Skeletal muscle cell (primary cell): ENCODE data around the gene VEGFB.

ENCODE experiments used
- DNase-seq: peaks from one replicate; pipeline ENCODE4 v3.0.0-alpha.2; 2010; ENCODE audit warnings: low read depth
- H3K4me3 ChIP-seq: 2 replicates; pipeline ENCODE4 v1.5.1; 2011; ENCODE audit warnings: low read depth, mild to moderate bottlenecking, control low read depth, low read length, moderate library complexity

The VEGFB gene

GRCh38 chr11:64233913-64234586, at the start of gene VEGFB:
VEGFB (plus strand) TSS chr11:64234584; CDS start chr11:64234834, 250 bp downstream.
- no peak for DNase-seq
- H3K4me3 ChIP-seq: peak within 1 kb of the TSS; percentile 71

- peak overlapping the region; percentile 63 for H3K4me3 ChIP-seq
- peak; percentile 53 for DNase-seq
These were observed 49.1 kb upstream of the VEGFB start for GRCh38 chr11:64185175-64185692.

- peak within 1 kb of the TSS; percentile 63 for H3K4me3 ChIP-seq
- DNase-seq: peak; percentile 100
These were observed 48.5 kb upstream of the VEGFB start, which contains the start of gene STIP1 for GRCh38 chr11:64185693-64186491. STIP1 (plus strand) TSS chr11:64186171; CDS start chr11:64186262, 91 bp downstream.

DNA sequence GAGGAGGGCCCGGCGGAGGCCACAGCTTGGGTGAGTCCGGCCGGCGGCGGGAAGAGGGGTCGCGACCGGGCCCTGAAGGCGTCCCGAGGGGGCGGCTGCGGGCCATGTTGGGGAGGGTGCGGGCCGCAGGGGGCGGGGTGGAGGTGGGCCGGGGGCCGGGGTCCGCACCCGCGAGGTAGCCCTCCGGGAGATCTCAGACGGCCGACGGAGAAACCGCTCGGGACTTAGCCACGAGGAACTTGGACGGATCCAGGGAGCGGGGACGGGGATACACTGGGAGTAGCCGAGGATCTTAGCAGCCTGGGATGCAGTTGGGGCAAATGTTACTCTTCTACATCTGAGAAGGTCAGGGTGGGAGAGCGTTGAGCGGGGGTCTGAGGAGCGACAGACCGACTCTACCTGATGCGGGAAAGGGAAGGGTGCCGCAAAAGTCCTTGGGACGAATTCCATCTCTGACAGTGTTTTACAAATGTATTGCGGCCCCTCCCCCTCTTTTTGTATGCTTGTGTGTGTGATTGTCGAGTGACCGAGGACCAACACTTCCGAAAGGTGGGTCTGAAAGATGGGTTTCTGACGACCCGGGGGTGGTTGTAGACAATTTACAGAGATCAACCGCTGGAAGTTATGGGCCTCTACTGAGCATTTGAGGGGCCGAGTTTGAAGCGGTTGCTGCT, 47.8 kb upstream of the VEGFB start:
- DNase-seq: no peak
- H3K4me3 ChIP-seq: no peak overlapping the region

DNA sequence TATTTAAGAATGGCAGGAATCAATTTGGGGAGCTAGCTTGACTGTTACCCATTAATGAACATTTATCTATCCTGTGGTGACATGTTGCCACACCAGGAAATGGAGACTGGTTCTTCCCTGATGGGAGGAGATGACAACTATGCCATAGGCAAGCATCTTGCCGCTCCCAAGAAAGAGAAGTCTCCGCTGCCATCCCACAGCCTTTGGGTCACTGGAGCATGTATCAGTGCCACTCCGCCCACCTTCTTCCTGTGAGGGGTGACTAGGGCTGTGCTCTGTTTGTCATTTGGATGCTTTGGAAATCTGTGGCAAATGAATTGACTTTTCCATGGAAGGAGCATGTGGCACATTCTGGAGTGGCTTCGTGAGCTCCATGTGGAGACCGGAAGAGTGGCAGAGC, 42.0 kb upstream of the VEGFB start:
- no peak overlapping the region for H3K4me3 ChIP-seq
- no peak for DNase-seq

- no peak overlapping the region for H3K4me3 ChIP-seq
- no peak for DNase-seq
These were observed 37.8 kb upstream of the VEGFB start for GRCh38 chr11:64196626-64197025.

- no peak overlapping the region for H3K4me3 ChIP-seq
- no peak for DNase-seq
These were observed 35.9 kb upstream of the VEGFB start for GRCh38 chr11:64198511-64198910.

DNA sequence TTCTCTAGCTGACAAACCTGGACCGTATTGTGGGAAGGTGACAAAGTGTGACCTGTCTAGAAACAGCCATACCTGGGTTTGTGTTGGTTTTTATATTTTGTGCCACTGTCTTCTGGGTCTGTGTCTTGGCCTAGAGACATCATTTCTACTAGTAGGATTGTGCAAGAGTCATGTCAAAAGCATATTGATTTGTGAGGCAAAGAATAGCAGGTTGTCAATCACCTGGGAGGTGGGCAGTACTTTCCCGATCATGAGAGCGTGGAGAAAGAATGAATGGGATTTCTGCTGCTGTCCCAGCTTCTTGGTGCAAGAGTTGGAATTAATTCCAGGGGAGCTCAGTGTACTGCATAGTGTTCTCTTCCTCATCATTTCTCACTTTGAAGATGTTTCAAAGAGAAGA, 32.8 kb upstream of the VEGFB start:
- DNase-seq: no peak
- H3K4me3 ChIP-seq: no peak overlapping the region

GRCh38 chr11:64202992-64203391, 31.4 kb upstream of the VEGFB start:
- no peak overlapping the region for H3K4me3 ChIP-seq
- no peak for DNase-seq

GRCh38 chr11:64203421-64204079, 30.8 kb upstream of the VEGFB start:
- H3K4me3 ChIP-seq: no peak overlapping the region
- no peak for DNase-seq

DNA sequence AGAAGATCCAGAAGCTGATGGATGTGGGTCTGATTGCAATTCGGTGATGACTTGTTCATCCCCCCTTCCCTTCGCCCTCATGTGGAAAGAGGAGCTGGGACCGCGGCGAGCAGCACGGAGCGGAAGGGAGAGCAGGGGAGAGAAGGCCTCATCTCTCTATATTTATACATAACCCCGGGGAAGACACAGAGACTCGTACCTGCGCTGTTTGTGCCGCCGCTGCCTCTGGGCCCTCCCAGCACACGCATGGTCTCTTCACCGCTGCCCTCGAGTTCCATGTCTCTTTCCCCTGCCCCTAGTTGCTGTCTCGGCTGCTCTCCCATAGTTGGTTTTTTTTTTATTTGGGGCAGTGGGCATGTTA, 30.3 kb upstream of the VEGFB start:
- no peak overlapping the region for H3K4me3 ChIP-seq
- DNase-seq: no peak

DNA sequence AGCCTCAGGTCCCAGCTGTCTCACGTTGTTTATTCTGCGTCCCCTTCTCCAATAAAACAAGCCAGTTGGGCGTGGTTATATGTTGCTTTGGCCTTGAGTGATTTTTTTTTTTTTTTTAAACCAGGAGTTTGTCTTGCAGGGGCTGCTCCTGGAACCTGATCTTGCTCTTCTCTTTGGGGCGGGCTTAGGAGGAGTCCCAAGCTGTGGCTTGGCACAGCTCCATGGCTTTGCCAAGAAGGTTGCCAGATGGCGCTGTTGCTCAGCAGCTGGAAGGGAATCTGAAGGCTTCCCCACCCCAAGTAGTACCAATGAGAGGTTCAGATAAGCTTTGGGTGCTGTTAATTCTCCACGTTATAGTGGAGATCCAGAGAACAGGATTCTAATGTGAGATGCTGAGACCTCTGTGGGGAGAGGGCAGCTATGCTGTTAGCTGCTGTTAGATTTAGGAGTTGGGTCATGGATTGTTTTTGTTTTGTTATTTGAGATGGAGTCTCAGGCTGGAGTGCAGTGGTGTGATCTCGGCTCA, 29.9 kb upstream of the VEGFB start:
- DNase-seq: peak; percentile 91
- H3K4me3 ChIP-seq: no peak overlapping the region

DNA sequence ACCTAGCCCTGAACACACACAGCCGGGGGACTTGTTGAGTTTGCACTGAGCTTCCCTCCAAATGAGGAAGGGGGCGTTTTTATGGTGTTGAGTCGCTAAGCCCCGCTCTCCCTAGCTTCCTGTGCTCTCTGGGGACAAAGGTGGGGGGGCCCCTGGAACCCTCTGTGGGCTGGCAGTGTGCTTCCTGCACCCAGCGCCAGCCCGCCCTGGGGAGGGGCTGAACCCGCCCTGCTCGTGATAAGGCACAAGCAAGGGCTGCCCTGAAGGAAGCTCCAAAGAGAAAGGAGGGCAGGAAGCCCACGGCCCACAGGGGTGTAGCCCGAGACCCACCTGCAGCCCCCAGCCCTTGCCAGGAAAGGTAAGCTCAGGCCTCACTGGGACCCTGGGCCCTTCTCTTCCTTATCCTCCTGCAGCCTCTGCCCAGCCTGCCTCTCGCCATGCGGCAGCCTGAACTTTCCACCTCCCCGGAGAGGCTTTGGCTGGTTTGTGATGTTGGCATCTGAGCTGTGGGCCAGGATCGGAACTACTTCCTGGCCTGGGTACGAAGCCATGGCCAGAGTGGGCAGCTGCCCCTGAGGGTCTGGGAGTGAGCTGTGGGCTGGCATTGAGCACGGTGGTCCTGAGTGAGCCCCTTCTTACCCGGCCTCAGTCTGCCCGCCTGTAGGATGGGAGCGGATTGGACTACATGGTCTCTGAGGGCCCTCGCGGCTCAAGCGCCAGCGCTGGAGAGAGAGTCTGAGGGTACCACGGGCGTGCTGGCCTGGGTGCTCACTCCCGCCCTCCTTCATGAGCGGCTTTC, 27.7 kb upstream of the VEGFB start, which contains the start of gene FERMT3:
Gene FERMT3 (plus strand): TSS at position 265 of the 799 bp plus-strand sequence. CDS start 644 bp downstream, outside the sequence.
- no peak for DNase-seq
- H3K4me3 ChIP-seq: no peak within 1 kb of the TSS

- H3K4me3 ChIP-seq: no peak overlapping the region
- peak; percentile 31 for DNase-seq
These were observed 26.9 kb upstream of the VEGFB start for GRCh38 chr11:64207256-64208085.

GRCh38 chr11:64208086-64208795, 26.1 kb upstream of the VEGFB start:
- DNase-seq: no peak
- no peak overlapping the region for H3K4me3 ChIP-seq

DNA sequence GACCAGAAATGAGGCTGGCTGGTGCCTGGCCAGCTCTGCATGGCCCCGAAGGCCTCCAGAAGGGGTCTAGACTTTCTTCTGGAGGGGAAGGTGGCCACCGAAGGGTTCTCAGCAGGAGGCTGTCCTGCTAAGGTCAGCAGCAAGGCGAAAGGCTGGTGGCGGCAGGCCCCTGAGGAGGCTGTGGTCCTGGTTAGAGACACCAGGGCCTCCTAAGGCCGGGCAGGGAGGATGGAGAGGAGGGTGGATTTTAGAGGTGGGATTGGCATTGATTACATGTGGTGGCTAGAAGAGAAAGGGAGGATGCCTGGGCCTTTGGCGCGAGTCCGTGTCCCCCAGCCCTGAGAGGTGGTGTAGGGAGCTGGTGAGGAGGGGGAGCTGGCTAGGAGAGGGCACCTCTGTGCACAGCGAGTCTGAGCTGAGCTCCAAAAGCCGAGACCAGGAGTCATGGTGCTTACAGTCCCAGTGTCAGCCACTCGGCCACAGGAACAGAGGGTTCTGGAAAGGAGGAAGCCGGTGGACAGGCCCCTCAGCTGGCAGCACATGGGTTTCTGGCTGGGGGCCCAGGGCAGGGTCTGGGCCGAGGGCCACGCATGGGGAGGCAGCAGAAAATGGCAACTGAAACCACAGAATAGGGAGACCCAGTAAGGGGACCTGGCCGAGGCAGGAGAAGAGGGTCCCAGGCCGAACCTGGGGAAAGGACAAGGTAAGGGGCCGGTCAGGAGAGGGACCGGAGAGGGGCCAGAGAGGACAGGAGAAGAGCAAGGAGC, 25.4 kb upstream of the VEGFB start:
- H3K4me3 ChIP-seq: no peak overlapping the region
- DNase-seq: no peak

DNA sequence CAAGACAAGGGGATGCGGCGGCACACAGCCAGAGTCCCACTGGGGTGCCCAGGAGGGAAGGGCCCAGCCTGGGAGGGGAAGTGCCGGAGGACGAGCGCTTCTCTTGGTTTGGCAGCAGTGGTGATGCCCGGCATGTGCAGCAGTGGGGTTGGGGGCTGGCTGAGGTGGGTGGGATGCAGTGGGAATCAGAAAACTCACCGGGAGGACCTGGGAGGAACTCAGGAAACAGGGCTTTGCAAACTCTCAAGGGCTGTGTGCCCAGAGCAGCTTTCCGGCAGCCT, 24.9 kb upstream of the VEGFB start:
- no peak for DNase-seq
- H3K4me3 ChIP-seq: no peak overlapping the region
